K562 (cell line): ENCODE data around the gene CUX1. TPM values are rescaled to one million over a fixed set of nuclear protein-coding genes. Genes with fewer than 3 reads are reported as not detected.
A peak's percentile ranks its signal among the peaks of the same experiment; 100 is the strongest.

ENCODE experiments used
- ASH1L ChIP-seq: fragments of 450-650 bp; IDR thresholded peaks from 2 replicates; pipeline ENCODE4 v1.6.1; 2018; ENCODE audit warnings: borderline replicate concordance, mild to moderate bottlenecking, low read depth; ENCODE audit not compliant: partially characterized antibody
- BRD9 ChIP-seq: fragments of 450-650 bp; IDR thresholded peaks from 2 replicates; pipeline ENCODE4 v1.6.1; 2018; ENCODE audit warnings: low read depth; ENCODE audit not compliant: partially characterized antibody
- CBFA2T2 ChIP-seq: fragments of 450-650 bp; conservative IDR thresholded peaks from 2 replicates; pipeline ENCODE4 v1.6.1; 2017; ENCODE audit warnings: mild to moderate bottlenecking
- CSDE1 ChIP-seq, 2 experiments: fragments of 450-650 bp; IDR thresholded peaks; 2 replicates each; pipeline ENCODE4 v1.6.1; 2016; ENCODE audit warnings: mild to moderate bottlenecking in 1 of 2
- GATAD2A ChIP-seq: fragments of 450-650 bp; IDR thresholded peaks from 2 replicates; pipeline ENCODE4 v1.6.1; 2017
- MAFG ChIP-seq: fragments of 450-650 bp; conservative IDR thresholded peaks from 2 replicates; pipeline ENCODE4 v1.6.1; 2016; ENCODE audit warnings: missing genetic modification characterization, missing compliant biosample characterization
- OTX1 ChIP-seq: fragments of 450-650 bp; formaldehyde crosslinking; IDR thresholded peaks from 2 replicates; pipeline ENCODE4 v1.4.0; 2022; ENCODE audit warnings: mild to moderate bottlenecking
- REST ChIP-seq, 2 experiments: fragments of 450-650 bp; formaldehyde crosslinking in 1 of 2; IDR thresholded peaks; 2 replicates each; pipeline versions ENCODE4 v1.4.0 to v1.6.1; 2014 to 2020; ENCODE audit warnings: mild to moderate bottlenecking in 2 of 2, borderline replicate concordance in 1 of 2, low read depth in 1 of 2
- SMARCE1 ChIP-seq: fragments of 450-650 bp; IDR thresholded peaks from 2 replicates; pipeline ENCODE4 v1.7.1; 2016; ENCODE audit warnings: mild to moderate bottlenecking
- THRAP3 ChIP-seq: fragments of 450-650 bp; IDR thresholded peaks from 2 replicates; pipeline ENCODE4 v1.6.1; 2016; ENCODE audit warnings: mild to moderate bottlenecking, inconsistent platforms, borderline replicate concordance
- U2AF2 ChIP-seq: fragments of 200-400 bp; formaldehyde crosslinking; optimal IDR thresholded peaks from 2 replicates; pipeline ENCODE3; 2017; ENCODE audit warnings: low read depth, mild to moderate bottlenecking, low read length
- ZFP30 ChIP-seq: fragments of 250-450 bp; sonication (Bioruptor Pico); IDR thresholded peaks from 2 replicates; pipeline ENCODE4 v1.8.0; 2022; ENCODE audit warnings: moderate library complexity, mild to moderate bottlenecking, inconsistent platforms, borderline replicate concordance
- ZNF134 ChIP-seq: fragments of 250-450 bp; sonication (Bioruptor Pico); conservative IDR thresholded peaks from 2 replicates; pipeline ENCODE4 v1.4.0; 2020
- ZNF23 ChIP-seq: fragments of 250-450 bp; sonication (Bioruptor Pico); IDR thresholded peaks from 2 replicates; pipeline ENCODE4 v1.4.0; 2020; ENCODE audit warnings: mild to moderate bottlenecking
- ZNF609 ChIP-seq: sonication (generic); formaldehyde crosslinking; IDR thresholded peaks from 2 replicates; pipeline ENCODE4 v1.8.1; 2023; ENCODE audit warnings: missing genetic modification reagents, mild to moderate bottlenecking, borderline replicate concordance
- polyA plus RNA-seq, 8 experiments: library from polyadenylated mRNA; depleted of rRNA in 4 of 8; stranded (reverse) in 5 of 8; unstranded in 3 of 8; fragments of >200 nt; fragmentation: Nextera tagmentation in 2 of 8; fragmentation: Illumina TruSeq in 1 of 8; extraction: Ambion mirVana in 2 of 8; extraction: Trizol in 1 of 8; gene quantifications; 2 replicates each; pipeline versions ENCODE4 v1.2.1 to v1.2.3, GENCODE V29; 2011 to 2014; ENCODE audit warnings: inconsistent platforms in 1 of 8, missing spikeins in 1 of 8
- total RNA-seq, 7 experiments: library from RNA; depleted of rRNA in 6 of 7; stranded (reverse); fragments of >200 nt in 6 of 7; fragmentation: Illumina TruSeq in 2 of 7; extraction: Trizol in 2 of 7; gene quantifications; 2 replicates each; pipeline versions ENCODE4 v1.2.1 to v1.2.3, GENCODE V29; 2011 to 2021; ENCODE audit warnings: low replicate concordance in 1 of 7

Gene CUX1
- total and polyA plus RNA-seq, 9 of the 15 experiments (the other 6 are each of a cell fraction or from before 2014, with no cell fraction given): 3.6 to 55.3 (median 25.2) TPM

GRCh38 chr7:101882595-101883564 is 65.5 kb downstream of the CUX1 start (continued):
- peak; percentile 38 for TF ChIP-seq REST (IDR thresholded peaks at IDR 0.05; ENCODE audit: borderline replicate concordance)
- TF ChIP-seq REST (CRISPR knock-in tag; IDR thresholded peaks at IDR 0.05; ENCODE audit: low read depth): no peak; the same call in 1 of the 2 replicates
- TF ChIP-seq MAFG (tag): peak; percentile 87
- no peak for TF ChIP-seq ZNF23 (CRISPR knock-in tag)
- TF ChIP-seq GATAD2A: no peak
- TF ChIP-seq U2AF2: no peak
- TF ChIP-seq SMARCE1: peak; percentile 90
- TF ChIP-seq OTX1 (CRISPR knock-in tag): no peak
- no peak for TF ChIP-seq CBFA2T2
- no peak for TF ChIP-seq ZNF134 (CRISPR knock-in tag)
- TF ChIP-seq BRD9: peak; percentile 60
- no peak for TF ChIP-seq ZFP30 (CRISPR knock-in tag)
- no peak for TF ChIP-seq ASH1L
- TF ChIP-seq CSDE1 (IDR thresholded peaks at IDR 0.05): 0 out of 4 replicates have a peak, but pooled peaks of 1 of the 2 experiments have one; percentile 22
- no peak for TF ChIP-seq THRAP3
- no peak for TF ChIP-seq ZNF609 (CRISPR knock-in tag)
